ENCODE results near the gene TMEM54.

The TMEM54 gene

DNA sequence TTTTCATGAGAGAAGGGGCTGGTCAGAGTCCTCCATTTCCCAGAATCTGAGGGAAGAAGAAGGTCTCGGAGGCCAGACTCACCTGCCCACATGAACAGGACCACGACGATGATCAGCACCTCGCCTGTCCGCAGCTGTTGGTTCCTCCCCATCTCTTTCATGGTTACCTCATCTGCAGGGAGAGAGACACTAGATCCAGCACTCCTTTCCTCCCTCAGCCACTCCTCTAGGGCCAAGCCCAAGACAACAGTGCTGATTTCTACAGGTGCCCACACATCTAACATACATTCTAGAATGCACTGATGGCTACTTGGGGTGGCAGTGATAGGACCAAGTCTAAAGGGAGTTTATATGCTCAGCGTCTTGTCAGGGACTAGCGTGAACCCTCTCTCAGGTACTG lies 33.5 kb downstream of the TMEM54 start:
- no peak overlapping the region for H3K4me3 ChIP-seq (ENCODE audit: low read depth, low read length)
- TF ChIP-seq, protein P1, sequence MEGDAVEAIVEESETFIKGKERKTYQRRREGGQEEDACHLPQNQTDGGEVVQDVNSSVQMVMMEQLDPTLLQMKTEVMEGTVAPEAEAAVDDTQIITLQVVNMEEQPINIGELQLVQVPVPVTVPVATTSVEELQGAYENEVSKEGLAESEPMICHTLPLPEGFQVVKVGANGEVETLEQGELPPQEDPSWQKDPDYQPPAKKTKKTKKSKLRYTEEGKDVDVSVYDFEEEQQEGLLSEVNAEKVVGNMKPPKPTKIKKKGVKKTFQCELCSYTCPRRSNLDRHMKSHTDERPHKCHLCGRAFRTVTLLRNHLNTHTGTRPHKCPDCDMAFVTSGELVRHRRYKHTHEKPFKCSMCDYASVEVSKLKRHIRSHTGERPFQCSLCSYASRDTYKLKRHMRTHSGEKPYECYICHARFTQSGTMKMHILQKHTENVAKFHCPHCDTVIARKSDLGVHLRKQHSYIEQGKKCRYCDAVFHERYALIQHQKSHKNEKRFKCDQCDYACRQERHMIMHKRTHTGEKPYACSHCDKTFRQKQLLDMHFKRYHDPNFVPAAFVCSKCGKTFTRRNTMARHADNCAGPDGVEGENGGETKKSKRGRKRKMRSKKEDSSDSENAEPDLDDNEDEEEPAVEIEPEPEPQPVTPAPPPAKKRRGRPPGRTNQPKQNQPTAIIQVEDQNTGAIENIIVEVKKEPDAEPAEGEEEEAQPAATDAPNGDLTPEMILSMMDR (IDR thresholded peaks at IDR 0.05; ENCODE audit: insufficient read depth, low read length, missing control alignments), result no peak
- POLR2A ChIA-PET, result no interaction called here
- CTCF ChIA-PET, result interaction anchor here (1.0 to 3.0 kb wide), 4 partner anchors 9 to 347 kb away, joined by 3 to 22 read pairs (median 4); no protein-coding TSS in a partner anchor
- no peak for DNase-seq (ENCODE audit: low read depth, low spot score)

DNA sequence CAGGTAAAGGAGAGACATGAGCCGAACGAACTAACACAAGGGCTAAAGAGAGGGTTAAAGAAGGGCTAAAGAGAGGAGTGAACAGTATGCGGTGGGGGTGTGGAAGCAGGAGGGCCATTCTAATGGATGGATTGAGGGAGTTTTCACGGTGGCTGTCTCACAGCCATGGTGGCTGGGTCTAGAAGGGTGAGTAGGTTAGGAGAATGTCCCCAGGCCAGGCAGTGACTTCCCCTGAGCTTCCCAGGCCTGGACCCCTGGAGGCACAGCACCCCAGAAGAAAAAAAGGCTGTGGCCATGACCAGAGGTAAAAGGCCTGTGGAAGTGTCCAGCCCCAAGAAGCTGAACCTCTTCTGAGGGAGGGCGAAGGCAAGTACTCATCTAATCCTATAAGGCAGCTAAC lies 34.0 kb downstream of the TMEM54 start:
- no peak overlapping the region for H3K4me3 ChIP-seq (ENCODE audit: low read depth, low read length)

DNA sequence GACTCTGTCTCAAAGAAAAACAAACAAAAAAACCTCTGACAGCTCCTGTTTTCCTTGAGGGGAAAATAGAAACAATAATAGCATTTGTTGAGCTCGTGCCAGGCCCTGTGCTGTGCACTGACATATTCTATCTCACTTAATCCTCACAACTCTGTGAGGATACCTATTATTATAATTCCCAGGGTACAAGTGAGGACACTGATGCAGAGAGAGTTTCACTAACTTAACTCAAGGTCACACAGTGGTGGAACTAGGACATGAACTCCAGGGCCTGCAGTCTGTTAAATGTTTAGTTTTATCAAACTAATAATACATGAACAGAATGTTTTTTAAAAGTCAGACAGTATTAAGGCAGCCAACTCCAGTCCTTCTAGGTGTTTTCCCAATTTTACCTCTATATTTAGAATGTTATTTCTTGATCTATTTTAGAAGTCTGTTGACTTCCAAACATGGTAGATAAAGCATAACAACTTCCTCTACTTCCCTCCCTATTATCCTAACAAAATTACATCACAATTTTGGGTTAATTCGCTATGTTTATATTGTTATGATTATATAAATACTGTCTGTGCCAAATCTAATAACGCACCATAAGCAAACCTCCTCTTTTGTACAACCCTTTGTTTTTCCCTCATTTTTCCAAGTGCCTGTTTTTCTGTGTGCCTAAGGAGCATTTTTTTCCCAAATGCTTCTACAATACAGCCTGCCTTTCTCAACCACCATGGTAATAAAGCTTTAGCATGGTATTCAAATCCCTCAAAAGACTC lies 35.4 kb downstream of the TMEM54 start:
- CTCF ChIA-PET, result interaction anchor here (0.7 to 3.0 kb wide), 5 partner anchors 10 to 227 kb away, joined by 3 to 22 read pairs (median 3); no protein-coding TSS in a partner anchor
- TF ChIP-seq, protein P1 (IDR thresholded peaks at IDR 0.05; ENCODE audit: insufficient read depth, low read length, missing control alignments), result no peak
- DNase-seq (ENCODE audit: low read depth, low spot score), result no peak
- no peak overlapping the region for H3K4me3 ChIP-seq (ENCODE audit: low read depth, low read length)
- POLR2A ChIA-PET, result no interaction called here

More for the DNA sequence above, 34.0 kb downstream of the TMEM54 start:
- POLR2A ChIA-PET, result no interaction called here
- TF ChIP-seq, protein P1 (IDR thresholded peaks at IDR 0.05; ENCODE audit: insufficient read depth, low read length, missing control alignments), result no peak
- CTCF ChIA-PET, result interaction anchor here (1.0 to 3.0 kb wide), 5 partner anchors 9 to 347 kb away, joined by 3 to 22 read pairs (median 4); no protein-coding TSS in a partner anchor
- DNase-seq (ENCODE audit: low read depth, low spot score), result no peak

DNA sequence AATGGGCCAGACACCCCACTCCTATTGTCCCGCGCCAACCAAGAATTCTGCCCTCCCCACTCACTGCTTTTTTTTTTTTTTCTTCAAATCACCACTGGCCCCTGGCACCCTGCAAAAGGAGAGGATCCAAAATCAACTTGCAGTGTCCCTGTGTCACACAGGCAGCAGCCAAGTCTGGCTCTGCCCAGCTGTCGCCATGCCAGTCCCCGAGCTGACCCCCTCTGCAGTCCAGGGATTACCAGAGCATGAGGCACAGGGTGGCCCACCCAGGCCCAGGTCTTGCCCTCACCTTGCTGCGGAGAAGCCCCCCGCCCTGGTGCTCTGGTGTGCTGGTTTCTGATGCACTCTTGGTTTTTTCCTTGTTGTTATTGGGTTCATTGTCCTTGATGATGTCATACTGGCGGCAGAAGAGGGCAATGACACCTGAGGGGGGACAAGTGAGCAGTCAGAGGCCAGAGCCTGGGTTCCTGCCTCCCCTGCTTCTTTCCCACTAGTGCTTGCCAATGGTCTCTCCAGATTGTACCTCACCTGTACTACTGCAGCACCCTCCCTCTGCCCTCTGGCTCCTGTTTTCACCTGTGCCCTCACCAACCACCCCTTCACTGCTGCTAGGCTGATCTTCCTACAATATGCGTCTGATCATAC lies 36.7 kb downstream of the TMEM54 start:
- TF ChIP-seq, protein P1 (IDR thresholded peaks at IDR 0.05; ENCODE audit: insufficient read depth, low read length, missing control alignments), result no peak
- ChIA-PET CTCF (interaction anchor here (7.7 kb wide), 1 partner anchor 9 kb away, joined by 112 read pairs; the partner anchor contains the start of gene FNDC5), POLR2A (no interaction called here)
- DNase-seq (ENCODE audit: low read depth, low spot score), result no peak
- H3K4me3 ChIP-seq (ENCODE audit: low read depth, low read length), result no peak overlapping the region

DNA sequence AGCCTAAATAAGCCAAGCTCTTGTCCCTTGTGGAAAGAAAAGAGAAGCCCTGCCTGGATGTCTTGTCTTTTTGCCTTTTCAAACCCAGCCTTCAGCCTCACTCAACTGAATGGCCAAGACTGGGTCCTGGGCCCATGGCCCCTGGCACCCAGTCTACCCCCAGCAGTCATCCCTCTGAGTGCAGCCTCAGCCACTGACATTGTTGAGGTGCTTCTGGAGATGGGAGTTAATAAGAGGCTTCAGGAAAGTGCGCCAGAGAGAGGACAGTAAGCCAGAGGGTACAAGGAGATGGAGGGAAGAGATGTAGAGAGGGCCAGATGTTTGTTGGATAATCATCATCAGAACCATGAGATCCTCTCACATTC lies 37.3 kb downstream of the TMEM54 start:
- ChIA-PET POLR2A (no interaction called here), CTCF (interaction anchor here (1.1 to 7.7 kb wide), 2 partner anchors 10 to 13 kb away, joined by 3 to 112 read pairs; partner anchors contain the start of gene FNDC5)
- TF ChIP-seq, protein P1 (IDR thresholded peaks at IDR 0.05; ENCODE audit: insufficient read depth, low read length, missing control alignments), result no peak
- H3K4me3 ChIP-seq (ENCODE audit: low read depth, low read length), result no peak overlapping the region
- DNase-seq (ENCODE audit: low read depth, low spot score), result no peak
